ENCODE results near the gene DNAJC21. TPM values are rescaled to one million over a fixed set of nuclear protein-coding genes. Genes with fewer than 3 reads are reported as not detected.

DNAJC21 gene
- total RNA-seq, 1 donor from 2014 or later: 36.8 TPM

- Mint-ChIP-seq H3K27ac (ENCODE audit: unreplicated experiment) (no peak overlapping the region), H3K27me3 (ENCODE audit: unreplicated experiment) (peaks cover 4% of the 10 kb centered on the region), H3K9me3 (ENCODE audit: unreplicated experiment) (no peaks in the 10 kb centered on the region), H3K4me3 (ENCODE audit: unreplicated experiment) (no peak overlapping the region), H3K4me1 (ENCODE audit: unreplicated experiment) (no peaks in the 10 kb centered on the region), H3K36me3 (ENCODE audit: low read depth, unreplicated experiment) (peaks cover 4% of the 10 kb centered on the region)
- no peak for DNase-seq (ENCODE audit: low spot score)
- TF ChIP-seq, protein P1, sequence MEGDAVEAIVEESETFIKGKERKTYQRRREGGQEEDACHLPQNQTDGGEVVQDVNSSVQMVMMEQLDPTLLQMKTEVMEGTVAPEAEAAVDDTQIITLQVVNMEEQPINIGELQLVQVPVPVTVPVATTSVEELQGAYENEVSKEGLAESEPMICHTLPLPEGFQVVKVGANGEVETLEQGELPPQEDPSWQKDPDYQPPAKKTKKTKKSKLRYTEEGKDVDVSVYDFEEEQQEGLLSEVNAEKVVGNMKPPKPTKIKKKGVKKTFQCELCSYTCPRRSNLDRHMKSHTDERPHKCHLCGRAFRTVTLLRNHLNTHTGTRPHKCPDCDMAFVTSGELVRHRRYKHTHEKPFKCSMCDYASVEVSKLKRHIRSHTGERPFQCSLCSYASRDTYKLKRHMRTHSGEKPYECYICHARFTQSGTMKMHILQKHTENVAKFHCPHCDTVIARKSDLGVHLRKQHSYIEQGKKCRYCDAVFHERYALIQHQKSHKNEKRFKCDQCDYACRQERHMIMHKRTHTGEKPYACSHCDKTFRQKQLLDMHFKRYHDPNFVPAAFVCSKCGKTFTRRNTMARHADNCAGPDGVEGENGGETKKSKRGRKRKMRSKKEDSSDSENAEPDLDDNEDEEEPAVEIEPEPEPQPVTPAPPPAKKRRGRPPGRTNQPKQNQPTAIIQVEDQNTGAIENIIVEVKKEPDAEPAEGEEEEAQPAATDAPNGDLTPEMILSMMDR (IDR thresholded peaks at IDR 0.05; ENCODE audit: unreplicated experiment): no peak
Measured at GRCh38 chr5:34982823-34983222, 53.5 kb downstream of the DNAJC21 start.

- no peak for DNase-seq (ENCODE audit: low spot score)
- no peak overlapping the region for H3K4me3 Mint-ChIP-seq (ENCODE audit: unreplicated experiment)
- H3K9me3 Mint-ChIP-seq (ENCODE audit: unreplicated experiment): no peaks in the 10 kb centered on the region
- H3K4me1 Mint-ChIP-seq (ENCODE audit: unreplicated experiment): no peaks in the 10 kb centered on the region
- peaks cover 4% of the 10 kb centered on the region for H3K36me3 Mint-ChIP-seq (ENCODE audit: low read depth, unreplicated experiment)
- TF ChIP-seq, protein P1 (IDR thresholded peaks at IDR 0.05; ENCODE audit: unreplicated experiment): no peak
- peaks cover 2% of the 10 kb centered on the region for H3K27me3 Mint-ChIP-seq (ENCODE audit: unreplicated experiment)
- no peak overlapping the region for H3K27ac Mint-ChIP-seq (ENCODE audit: unreplicated experiment)
Measured at GRCh38 chr5:34986965-34987364, 57.6 kb downstream of the DNAJC21 start.

DNA sequence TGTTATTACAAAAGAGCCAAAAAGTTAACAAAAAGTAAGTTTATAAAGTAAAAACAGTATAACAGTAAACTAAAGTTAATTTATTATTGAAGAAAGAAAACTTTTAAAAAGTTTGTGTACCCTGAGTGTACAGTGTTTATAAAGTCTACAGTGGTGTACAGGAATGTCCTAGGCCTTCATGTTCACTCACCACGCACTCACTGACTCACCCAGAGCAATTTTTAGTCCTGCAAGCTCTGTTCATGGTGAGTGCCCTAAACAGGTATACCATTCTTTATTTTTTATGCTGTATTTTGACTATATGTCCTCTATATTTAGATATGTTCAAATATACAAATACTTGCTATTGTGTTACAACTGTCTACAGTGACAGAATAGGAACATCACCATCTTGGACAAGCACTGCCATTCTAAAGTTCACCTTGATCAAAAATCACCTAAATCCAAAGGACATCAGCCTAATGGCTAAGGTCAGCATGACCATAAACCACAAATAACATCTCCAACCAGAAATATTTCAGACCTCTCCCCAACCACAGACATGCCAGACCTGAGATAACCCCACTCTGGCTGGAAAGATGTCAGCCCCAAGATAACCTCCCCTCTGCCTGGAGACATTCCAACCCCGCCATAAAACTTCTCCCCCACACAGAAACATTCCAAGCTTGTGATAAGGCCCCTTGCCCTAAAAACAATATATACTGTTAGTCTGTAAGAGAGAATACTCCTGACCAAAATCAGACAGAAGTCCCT is 62.3 kb downstream of the DNAJC21 start:
- peaks cover 3% of the 10 kb centered on the region for H3K27me3 Mint-ChIP-seq (ENCODE audit: unreplicated experiment)
- peaks cover 1% of the 10 kb centered on the region for H3K36me3 Mint-ChIP-seq (ENCODE audit: low read depth, unreplicated experiment)
- no peak for DNase-seq (ENCODE audit: low spot score)
- no peaks in the 10 kb centered on the region for H3K9me3 Mint-ChIP-seq (ENCODE audit: unreplicated experiment)
- no peak overlapping the region for H3K4me3 Mint-ChIP-seq (ENCODE audit: unreplicated experiment)
- H3K27ac Mint-ChIP-seq (ENCODE audit: unreplicated experiment): no peak overlapping the region
- TF ChIP-seq, protein P1 (IDR thresholded peaks at IDR 0.05; ENCODE audit: unreplicated experiment): no peak
- peaks cover 8% of the 10 kb centered on the region for H3K4me1 Mint-ChIP-seq (ENCODE audit: unreplicated experiment)

DNA sequence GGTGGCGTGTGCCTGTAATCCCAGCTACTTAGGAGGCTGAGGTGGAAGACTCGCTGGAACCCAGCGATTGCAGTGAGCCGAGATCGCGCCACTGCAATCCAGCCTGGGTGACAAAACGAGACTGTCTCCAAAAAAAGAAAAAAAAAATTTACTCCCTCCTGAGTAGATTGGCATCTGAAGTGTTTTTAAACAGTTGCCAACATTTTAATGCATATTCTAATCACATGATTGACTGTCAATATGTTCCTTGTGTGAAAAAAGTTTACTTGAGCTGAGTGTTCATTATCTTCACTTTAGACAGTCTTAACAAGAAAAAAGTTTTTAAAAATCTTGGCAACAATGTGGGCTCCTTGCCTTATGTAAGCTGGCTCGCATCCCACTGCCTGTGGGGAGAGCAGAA is 64.6 kb downstream of the DNAJC21 start:
- Mint-ChIP-seq H3K27me3 (ENCODE audit: unreplicated experiment) (peaks cover 1% of the 10 kb centered on the region), H3K9me3 (ENCODE audit: unreplicated experiment) (no peaks in the 10 kb centered on the region), H3K27ac (ENCODE audit: unreplicated experiment) (no peak overlapping the region), H3K4me3 (ENCODE audit: unreplicated experiment) (no peak overlapping the region), H3K4me1 (ENCODE audit: unreplicated experiment) (peaks cover 8% of the 10 kb centered on the region), H3K36me3 (ENCODE audit: low read depth, unreplicated experiment) (no peaks in the 10 kb centered on the region)
- no peak for DNase-seq (ENCODE audit: low spot score)
- TF ChIP-seq, protein P1 (IDR thresholded peaks at IDR 0.05; ENCODE audit: unreplicated experiment): no peak

DNA sequence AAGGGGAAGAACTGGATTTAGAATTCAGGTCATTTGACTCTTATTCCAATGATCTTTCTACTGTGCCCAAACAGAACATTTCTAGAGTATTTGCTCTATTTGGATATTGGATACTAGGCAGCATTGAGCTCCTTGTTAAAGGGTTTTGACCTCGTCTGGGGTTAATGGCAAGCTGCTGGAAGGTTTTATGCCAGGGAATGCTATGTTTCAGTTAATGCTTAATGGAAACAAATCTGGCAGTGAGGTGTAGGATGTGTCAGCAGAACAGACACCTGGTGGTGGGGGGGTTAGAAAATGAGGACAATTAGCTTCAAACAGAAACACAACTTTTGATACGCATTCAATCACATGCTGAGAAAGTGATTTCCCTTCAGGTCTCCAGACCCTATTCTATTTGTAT is 66.9 kb downstream of the DNAJC21 start:
- H3K36me3 Mint-ChIP-seq (ENCODE audit: low read depth, unreplicated experiment): no peaks in the 10 kb centered on the region
- no peaks in the 10 kb centered on the region for H3K9me3 Mint-ChIP-seq (ENCODE audit: unreplicated experiment)
- TF ChIP-seq, protein P1 (IDR thresholded peaks at IDR 0.05; ENCODE audit: unreplicated experiment): no peak
- peaks cover 1% of the 10 kb centered on the region for H3K27me3 Mint-ChIP-seq (ENCODE audit: unreplicated experiment)
- H3K27ac Mint-ChIP-seq (ENCODE audit: unreplicated experiment): no peak overlapping the region
- H3K4me1 Mint-ChIP-seq (ENCODE audit: unreplicated experiment): peaks cover 8% of the 10 kb centered on the region
- no peak overlapping the region for H3K4me3 Mint-ChIP-seq (ENCODE audit: unreplicated experiment)
- DNase-seq (ENCODE audit: low spot score): no peak
